Glomerular visceral epithelial cell (primary cell): ENCODE measurements around the gene CD320.
A peak's percentile ranks its signal among the peaks of the same experiment; 100 is the strongest.

Experiments used
- DNase-seq: peaks from one replicate; pipeline ENCODE4 v3.0.0-alpha.2; 2016; ENCODE audit errors: extremely low spot score

CD320 gene

GRCh38 chr19:8255426-8256125, 52.6 kb downstream of the CD320 start:
- no peak for DNase-seq

GRCh38 chr19:8254286-8255001, 53.7 kb downstream of the CD320 start:
- no peak for DNase-seq

- no peak for DNase-seq
These were observed 54.5 kb downstream of the CD320 start for GRCh38 chr19:8253678-8254077.

- peak; percentile 83 for DNase-seq
These were observed 55.1 kb downstream of the CD320 start for GRCh38 chr19:8252922-8253589.
